Testis (tissue), 5 donors: ENCODE results near the gene HPCA. TPM values are rescaled to one million over a fixed set of nuclear protein-coding genes. Genes with fewer than 3 reads are reported as not detected.

Source experiments
- DNase-seq: peaks from one replicate; pipeline ENCODE4 v3.0.0-alpha.2; 2019
- H3K27ac ChIP-seq, 2 donors: fragments of 200-600 bp; sonication (generic); one replicate each; pipeline ENCODE4 v1.5.1; 2019
- H3K27me3 ChIP-seq: fragments of 200-600 bp; sonication (generic); one replicate; pipeline ENCODE4 v1.5.1; 2019
- H3K36me3 ChIP-seq: fragments of 200-600 bp; sonication (generic); one replicate; pipeline ENCODE4 v1.5.1; 2017; ENCODE audit warnings: low read depth; ENCODE audit errors: missing control alignments
- H3K4me1 ChIP-seq: fragments of 200-600 bp; sonication (generic); one replicate; pipeline ENCODE4 v1.5.1; 2019
- H3K4me3 ChIP-seq, 2 donors: fragments of 200-600 bp; sonication (generic); one replicate each; pipeline ENCODE4 v1.5.1; 2017 to 2019
- H3K9me3 ChIP-seq: fragments of 200-600 bp; sonication (generic); one replicate; pipeline ENCODE4 v1.5.1; 2017
- POLR2A ChIP-seq: fragments of 450-650 bp; IDR thresholded peaks from one replicate; pipeline ENCODE4 v1.6.1; 2017; ENCODE audit warnings: antibody characterized with exemption, mild to moderate bottlenecking, moderate library complexity
- WGBS, 2 donors: methylation state at CpG; one replicate each; pipeline ENCODE4 v1.1.5; 2018; 5-methylcytosine and 5-hydroxymethylcytosine counted together
- intact Hi-C: fragments of 100-400 bp; cut with DNase I; formaldehyde crosslinking; loops from one replicate; pipeline ENCODE4 v1.15.1; 2023; ENCODE audit warnings: low total_unique reads
- long read RNA-seq, 2 donors: transcript quantifications; one replicate each; lab custom pipeline, GENCODE V29; 2026
- polyA plus RNA-seq: library from polyadenylated mRNA; stranded (reverse); fragments of 350-450 nt; fragmentation: Illumina TruSeq; extraction: RNeasy Lipid Tissue Mini Kit (QIAGEN cat#74804); gene quantifications from one replicate; pipeline ENCODE4 v1.2.3, GENCODE V29; 2014; ENCODE audit warnings: low read depth, low replicate concordance; ENCODE audit not compliant: insufficient read depth
- total RNA-seq, 2 donors: library from RNA; depleted of rRNA; stranded (reverse); fragments of >200 nt; gene quantifications; one replicate each; pipeline ENCODE4 v1.2.3, GENCODE V29; 2016
- TF ChIP-seq, protein P1 (sequence below), 3 experiments: fragments of 450-650 bp in 2 of 3; fragments of 200-600 bp in 1 of 3; sonication (generic) in 1 of 3; IDR thresholded peaks; one replicate each; pipeline ENCODE4 v1.5.1; 2016 to 2019; ENCODE audit warnings: antibody characterized with exemption in 3 of 3, mild to moderate bottlenecking in 2 of 3, moderate library complexity in 1 of 3

HPCA gene
- total RNA-seq, result 1 to 10 TPM; 1.7 to 6.1 TPM
- polyA plus RNA-seq, result 8.8 TPM
- long read RNA-seq, donor 1, result 0 reads
- long read RNA-seq, donor 2, result 0 reads

DNA sequence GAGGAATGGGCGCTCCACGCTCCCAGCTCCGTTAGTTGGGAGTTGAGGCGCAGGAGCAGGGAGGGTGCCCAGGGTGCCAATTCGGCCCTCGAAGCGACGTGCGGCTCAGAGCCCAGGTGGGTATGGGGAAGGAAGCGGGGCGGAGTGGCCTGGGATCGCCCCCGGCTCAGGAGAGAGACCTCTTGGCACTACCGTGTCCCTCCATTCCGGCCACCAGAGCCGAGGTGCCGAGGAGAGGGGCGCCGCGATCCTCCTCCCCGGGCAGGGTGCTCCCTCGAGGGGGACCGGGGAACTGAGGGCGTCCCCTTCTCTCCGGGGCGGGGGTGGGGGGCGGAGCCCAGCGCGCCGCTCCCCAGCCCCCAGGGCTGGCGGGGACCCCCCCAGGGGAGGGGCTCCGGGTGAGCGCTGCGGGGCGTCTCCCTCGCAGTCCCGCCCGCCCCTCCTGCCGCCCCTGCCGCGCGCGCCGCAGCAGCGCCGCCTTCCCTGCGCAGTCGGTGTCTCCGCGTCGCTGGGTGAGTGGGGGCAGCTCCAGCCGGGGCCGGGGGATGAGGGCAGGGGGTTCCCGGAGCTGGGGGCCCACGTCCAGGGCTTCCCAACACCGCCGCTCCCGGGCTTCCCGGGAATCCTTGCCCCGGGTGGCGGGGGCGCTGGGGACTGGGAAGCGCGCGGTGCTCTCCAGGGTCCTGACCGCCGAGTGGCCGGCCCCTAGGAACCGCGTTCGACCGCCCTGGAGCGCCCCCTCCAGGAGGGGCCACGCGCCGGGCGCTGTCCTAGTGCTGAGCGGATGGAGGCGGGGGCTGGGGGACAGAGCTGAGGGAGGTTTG lies at the start of gene HPCA:
HPCA (plus strand) TSS at position 488 of the 824 bp plus-strand sequence. CDS start 2,408 bp downstream, outside the sequence.
- peak; percentile 77 for DNase-seq

DNA sequence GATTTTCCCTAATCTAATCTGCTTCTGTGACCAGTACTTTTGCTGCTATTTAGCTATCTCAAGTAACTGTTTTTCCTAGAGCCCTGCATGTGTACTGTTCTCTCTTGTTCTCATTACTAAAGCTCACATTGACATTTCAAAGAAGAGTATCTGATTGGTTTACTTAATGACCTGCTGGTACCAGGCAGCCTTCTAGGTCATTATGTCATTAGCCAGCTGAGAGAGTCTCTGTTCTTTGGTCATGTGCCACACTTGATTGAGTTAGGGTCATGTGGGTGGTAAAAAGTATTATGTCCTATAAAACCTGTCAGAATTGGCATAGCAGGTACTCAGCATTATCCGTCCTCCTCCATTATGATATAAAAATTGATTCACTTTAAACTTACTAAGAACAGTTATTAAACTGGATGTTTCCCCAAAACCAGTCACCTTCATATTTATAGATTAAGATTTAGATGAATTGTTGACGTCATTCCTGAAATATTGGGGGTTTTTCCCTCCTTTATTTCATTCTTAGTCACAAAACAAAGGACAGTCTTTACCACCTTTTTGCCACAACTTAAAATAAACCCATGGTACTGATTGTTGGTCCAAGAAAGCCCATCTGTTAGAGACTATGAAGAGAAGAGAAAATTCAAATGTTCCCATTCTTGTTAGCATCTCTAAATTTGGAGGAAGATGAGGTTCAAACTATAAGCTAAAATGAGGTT lies 37.8 kb upstream of the HPCA start:
- intact Hi-C loops, result no loop called here
- Histone ChIP-seq H3K4me3 (no peak overlapping the region), H3K4me1 (no peaks in the 10 kb centered on the region), H3K9me3 (no peaks in the 10 kb centered on the region), H3K36me3 (no peaks in the 10 kb centered on the region), H3K27ac (no peak overlapping the region), H3K27me3 (no peaks in the 10 kb centered on the region)
- TF ChIP-seq POLR2A, result no peak
- TF ChIP-seq, protein P1, sequence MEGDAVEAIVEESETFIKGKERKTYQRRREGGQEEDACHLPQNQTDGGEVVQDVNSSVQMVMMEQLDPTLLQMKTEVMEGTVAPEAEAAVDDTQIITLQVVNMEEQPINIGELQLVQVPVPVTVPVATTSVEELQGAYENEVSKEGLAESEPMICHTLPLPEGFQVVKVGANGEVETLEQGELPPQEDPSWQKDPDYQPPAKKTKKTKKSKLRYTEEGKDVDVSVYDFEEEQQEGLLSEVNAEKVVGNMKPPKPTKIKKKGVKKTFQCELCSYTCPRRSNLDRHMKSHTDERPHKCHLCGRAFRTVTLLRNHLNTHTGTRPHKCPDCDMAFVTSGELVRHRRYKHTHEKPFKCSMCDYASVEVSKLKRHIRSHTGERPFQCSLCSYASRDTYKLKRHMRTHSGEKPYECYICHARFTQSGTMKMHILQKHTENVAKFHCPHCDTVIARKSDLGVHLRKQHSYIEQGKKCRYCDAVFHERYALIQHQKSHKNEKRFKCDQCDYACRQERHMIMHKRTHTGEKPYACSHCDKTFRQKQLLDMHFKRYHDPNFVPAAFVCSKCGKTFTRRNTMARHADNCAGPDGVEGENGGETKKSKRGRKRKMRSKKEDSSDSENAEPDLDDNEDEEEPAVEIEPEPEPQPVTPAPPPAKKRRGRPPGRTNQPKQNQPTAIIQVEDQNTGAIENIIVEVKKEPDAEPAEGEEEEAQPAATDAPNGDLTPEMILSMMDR (IDR thresholded peaks at IDR 0.05), result no peak
- 44 to 45% methylated on average over 2 of the region's 2 CpGs for WGBS, 2 donors
- no peak for DNase-seq

More for the DNA sequence above, at the start of gene HPCA:
- 2% methylated on average over 9 to 62 of the region's 79 CpGs for WGBS, 2 donors
- no peaks in the 10 kb centered on the region for H3K9me3 ChIP-seq
- no peak for TF ChIP-seq POLR2A
- TF ChIP-seq, protein P1 (IDR thresholded peaks at IDR 0.05), result peak; percentile 11 to 43 (median 23)
- peak within 1 kb of the TSS; percentile 20 to 26 for H3K4me3 ChIP-seq
- intact Hi-C loops, result no loop called here
- H3K4me1 ChIP-seq, result peaks cover 4% of the 10 kb centered on the region
- no peaks in the 10 kb centered on the region for H3K27me3 ChIP-seq
- H3K36me3 ChIP-seq, result no peaks in the 10 kb centered on the region
- no peak within 1 kb of the TSS for H3K27ac ChIP-seq

DNA sequence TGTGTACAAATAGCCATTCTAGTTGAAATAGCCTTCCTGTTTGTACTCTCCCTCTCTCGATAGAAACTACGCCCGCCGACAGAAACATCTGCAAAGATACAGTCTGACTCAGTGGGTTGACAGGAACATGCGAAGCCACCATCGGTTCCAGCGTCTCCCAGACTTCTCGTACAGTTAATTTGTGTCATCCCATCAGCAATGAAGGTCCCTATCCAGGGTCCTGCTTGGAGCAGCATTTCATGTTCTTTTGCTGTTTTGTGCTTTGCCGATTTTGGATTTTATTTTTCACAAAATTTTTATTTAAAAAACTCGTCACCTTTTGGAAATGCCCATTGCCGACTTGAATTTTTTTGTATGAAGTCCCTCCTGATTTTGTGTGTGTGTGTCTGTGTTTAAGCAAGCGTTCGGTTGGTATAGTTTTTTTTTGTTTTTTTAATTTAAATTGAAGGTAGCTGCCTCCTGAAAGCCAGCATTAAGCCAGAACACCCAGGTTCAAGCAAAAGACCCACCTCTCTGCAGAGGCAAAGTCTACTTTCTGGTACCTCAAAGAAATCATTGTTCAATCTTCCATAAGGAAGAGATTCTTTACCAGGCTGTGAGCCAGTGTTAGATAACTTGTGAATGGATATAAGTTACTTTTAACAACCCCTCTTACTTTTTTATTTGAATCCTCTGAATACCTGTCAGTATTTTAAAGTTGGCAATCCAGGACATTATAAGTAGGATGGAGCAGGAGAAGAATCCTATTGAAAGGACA lies 30.3 kb upstream of the HPCA start:
- intact Hi-C loops, result no loop called here
- no peaks in the 10 kb centered on the region for H3K36me3 ChIP-seq
- 90 to 94% methylated on average over 13 of the region's 13 CpGs for WGBS, 2 donors
- H3K27ac ChIP-seq, result no peak overlapping the region
- no peaks in the 10 kb centered on the region for H3K4me1 ChIP-seq
- no peak for TF ChIP-seq POLR2A
- TF ChIP-seq, protein P1 (IDR thresholded peaks at IDR 0.05), result no peak
- no peak for DNase-seq
- H3K9me3 ChIP-seq, result no peaks in the 10 kb centered on the region
- H3K27me3 ChIP-seq, result no peaks in the 10 kb centered on the region
- no peak overlapping the region for H3K4me3 ChIP-seq

DNA sequence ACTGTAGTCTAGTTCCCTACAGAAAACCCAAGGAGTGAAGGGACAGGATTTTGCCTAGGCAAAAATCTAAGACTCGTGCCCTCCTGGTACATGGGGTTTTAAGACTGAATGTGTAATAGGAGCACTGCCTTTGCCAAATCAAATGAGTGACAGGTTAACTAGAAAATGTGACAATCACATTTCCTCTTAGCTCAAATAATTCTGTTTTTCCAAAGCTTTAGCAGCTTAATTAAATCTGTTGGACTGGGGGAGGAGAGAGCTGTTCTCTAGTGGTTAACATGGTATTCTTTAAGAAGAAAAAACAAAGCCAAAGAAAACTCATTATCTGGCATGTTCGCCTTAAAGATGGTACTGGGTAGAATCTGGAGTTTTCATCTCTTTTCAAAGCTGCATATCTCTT lies 28.2 kb upstream of the HPCA start:
- H3K9me3 ChIP-seq, result no peaks in the 10 kb centered on the region
- no peak overlapping the region for H3K27ac ChIP-seq
- H3K27me3 ChIP-seq, result no peaks in the 10 kb centered on the region
- no peak for DNase-seq
- no peaks in the 10 kb centered on the region for H3K4me1 ChIP-seq
- H3K36me3 ChIP-seq, result no peaks in the 10 kb centered on the region
- WGBS, 2 donors, result 91 to 93% methylated on average over 2 of the region's 2 CpGs
- intact Hi-C loops, result no loop called here
- TF ChIP-seq POLR2A, result no peak
- TF ChIP-seq, protein P1 (IDR thresholded peaks at IDR 0.05), result no peak
- no peak overlapping the region for H3K4me3 ChIP-seq
